CD4-positive, alpha-beta T cell (primary cell): ENCODE results near the gene MEG3. TPM values are rescaled to one million over a fixed set of nuclear protein-coding genes. Genes with fewer than 3 reads are reported as not detected.

Experiments used
- ATAC-seq: fragments of 200-7000 bp; cut with Tn5 transposase; one replicate; pipeline ENCODE4 v1.10.0; 2022; ENCODE audit warnings: mild to moderate bottlenecking; ENCODE audit not compliant: poor library complexity
- CTCF ChIA-PET: fragments of 350-600 bp; sonication (Branson Sonifier 250); formaldehyde crosslinking; loops from one replicate; lab custom pipeline; 2021; ENCODE audit warnings: antibody characterized with exemption, inconsistent platforms; lab: Charles Lee
- POLR2A ChIA-PET: fragments of 350-600 bp; sonication (Branson Sonifier 250); formaldehyde crosslinking; loops from one replicate; lab custom pipeline; 2021; ENCODE audit warnings: antibody characterized with exemption, inconsistent platforms; lab: Charles Lee
- DNase-seq, 14 experiments: peaks; one replicate each; pipeline ENCODE4 v3.0.0-alpha.2; 2013 to 2020; ENCODE audit warnings: mixed read lengths in 2 of 14
- H3K27ac ChIP-seq, 2 donors: one replicate each; pipeline versions ENCODE4 v1.5.1 to v1.7.0; 2013; ENCODE audit warnings: low read length in 2 of 2, low read depth in 1 of 2, mild to moderate bottlenecking in 1 of 2
- H3K27me3 ChIP-seq, 2 experiments: 1 replicate in 1 of 2; 2 replicates in 1 of 2; pipeline versions ENCODE4 v1.6.1 to v1.7.0; 2013; ENCODE audit warnings: low read length in 2 of 2, control low read depth in 1 of 2, mild to moderate bottlenecking in 1 of 2, moderate library complexity in 1 of 2; ENCODE audit not compliant: insufficient read depth in 2 of 2, control insufficient read depth in 1 of 2
- H3K36me3 ChIP-seq: one replicate; pipeline ENCODE4 v1.6.1; 2013; ENCODE audit warnings: low read length, control low read depth; ENCODE audit not compliant: insufficient read depth
- H3K4me1 ChIP-seq: one replicate; pipeline ENCODE4 v1.6.1; 2013; ENCODE audit warnings: low read length, control low read depth; ENCODE audit not compliant: insufficient read depth
- H3K4me3 ChIP-seq: one replicate; pipeline ENCODE4 v1.5.1; 2013; ENCODE audit warnings: mild to moderate bottlenecking, low read length, moderate library complexity
- H3K9me3 ChIP-seq, 2 experiments: 1 replicate in 1 of 2; 2 replicates in 1 of 2; pipeline versions ENCODE4 v1.6.1 to v1.7.0; 2013; ENCODE audit warnings: low read length in 2 of 2, mild to moderate bottlenecking in 2 of 2, control low read depth in 1 of 2, moderate library complexity in 1 of 2; ENCODE audit not compliant: control insufficient read depth in 1 of 2, insufficient read depth in 1 of 2
- H3K27ac Mint-ChIP-seq: one replicate; pipeline ENCODE4 v1.8.0; 2020; ENCODE audit warnings: mixed read lengths
- H3K27me3 Mint-ChIP-seq: one replicate; pipeline ENCODE4 v1.8.0; 2021; ENCODE audit warnings: mixed read lengths
- H3K36me3 Mint-ChIP-seq: one replicate; pipeline ENCODE4 v1.8.0; 2021; ENCODE audit warnings: low read depth, mixed read lengths
- H3K4me1 Mint-ChIP-seq: one replicate; pipeline ENCODE4 v1.8.0; 2021; ENCODE audit warnings: low read depth, mixed read lengths
- H3K4me3 Mint-ChIP-seq: one replicate; pipeline ENCODE4 v1.8.0; 2020; ENCODE audit warnings: mild to moderate bottlenecking, mixed read lengths
- H3K9me3 Mint-ChIP-seq: one replicate; pipeline ENCODE4 v1.8.0; 2020; ENCODE audit warnings: mixed read lengths
- intact Hi-C, 2 experiments: fragments of 100-400 bp; cut with DNase I in 1 of 2; cut with micrococcal nuclease in 1 of 2; formaldehyde crosslinking; loops; one replicate each; pipeline versions ENCODE4 v1.15.1 to v1.9.0; 2023 to 2025; cut with DNase I, micrococcal nuclease
- total RNA-seq, 174 experiments: library from RNA in 2 of 174; stranded (reverse) in 2 of 174; gene quantifications; one replicate each; pipeline ENCODE4 v1.2.3 and lab custom pipeline; 2021 to 2026
- TF ChIP-seq, protein P1 (sequence below): fragments of 200-600 bp; IDR thresholded peaks from one replicate; pipeline ENCODE4 v1.8.0; 2022; ENCODE audit warnings: antibody characterized with exemption, mild to moderate bottlenecking

The MEG3 gene
- total RNA-seq, 2 experiments from 2014 or later: not detected

DNA sequence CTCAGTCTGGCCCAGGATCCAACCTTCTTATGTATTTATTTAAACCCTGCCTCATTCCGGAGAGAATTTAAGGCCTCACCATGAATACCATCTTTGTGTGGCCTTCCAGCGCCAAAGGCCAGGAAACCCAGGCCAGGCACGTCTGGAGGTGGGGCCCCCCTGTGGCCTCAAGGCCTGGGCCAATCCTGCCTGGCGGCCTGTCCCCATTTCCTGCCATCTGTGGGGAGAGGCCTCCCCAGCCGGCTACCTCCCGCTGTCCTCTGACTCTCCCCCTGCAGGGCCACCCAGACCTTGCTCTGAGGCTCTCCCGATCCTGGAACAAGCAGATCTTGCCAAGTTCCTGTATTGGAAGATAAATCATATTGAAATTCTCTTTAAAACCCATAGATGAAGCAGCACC, 37.4 kb upstream of the MEG3 start:
- ChIA-PET POLR2A (no interaction called here), CTCF (no interaction called here)
- no peak overlapping the region for H3K4me3 ChIP-seq
- H3K27me3 ChIP-seq: peaks cover 0 to 9% of the 10 kb centered on the region in 2 experiments
- Mint-ChIP-seq H3K36me3 (no peaks in the 10 kb centered on the region), H3K4me3 (no peak overlapping the region), H3K27ac (no peak overlapping the region), H3K4me1 (no peaks in the 10 kb centered on the region), H3K27me3 (peaks cover 17% of the 10 kb centered on the region), H3K9me3 (no peaks in the 10 kb centered on the region)
- ATAC-seq: no peak
- no peak for DNase-seq
- H3K36me3 ChIP-seq: no peaks in the 10 kb centered on the region
- TF ChIP-seq, protein P1, sequence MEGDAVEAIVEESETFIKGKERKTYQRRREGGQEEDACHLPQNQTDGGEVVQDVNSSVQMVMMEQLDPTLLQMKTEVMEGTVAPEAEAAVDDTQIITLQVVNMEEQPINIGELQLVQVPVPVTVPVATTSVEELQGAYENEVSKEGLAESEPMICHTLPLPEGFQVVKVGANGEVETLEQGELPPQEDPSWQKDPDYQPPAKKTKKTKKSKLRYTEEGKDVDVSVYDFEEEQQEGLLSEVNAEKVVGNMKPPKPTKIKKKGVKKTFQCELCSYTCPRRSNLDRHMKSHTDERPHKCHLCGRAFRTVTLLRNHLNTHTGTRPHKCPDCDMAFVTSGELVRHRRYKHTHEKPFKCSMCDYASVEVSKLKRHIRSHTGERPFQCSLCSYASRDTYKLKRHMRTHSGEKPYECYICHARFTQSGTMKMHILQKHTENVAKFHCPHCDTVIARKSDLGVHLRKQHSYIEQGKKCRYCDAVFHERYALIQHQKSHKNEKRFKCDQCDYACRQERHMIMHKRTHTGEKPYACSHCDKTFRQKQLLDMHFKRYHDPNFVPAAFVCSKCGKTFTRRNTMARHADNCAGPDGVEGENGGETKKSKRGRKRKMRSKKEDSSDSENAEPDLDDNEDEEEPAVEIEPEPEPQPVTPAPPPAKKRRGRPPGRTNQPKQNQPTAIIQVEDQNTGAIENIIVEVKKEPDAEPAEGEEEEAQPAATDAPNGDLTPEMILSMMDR: no peak
- intact Hi-C loops: no loop called here
- H3K9me3 ChIP-seq: no peaks in the 10 kb centered on the region
- H3K4me1 ChIP-seq: no peaks in the 10 kb centered on the region
- no peak overlapping the region for H3K27ac ChIP-seq

GRCh38 chr14:100788942-100789341, 37.0 kb upstream of the MEG3 start:
- H3K27me3 ChIP-seq: peaks cover 0 to 9% of the 10 kb centered on the region in 2 experiments

GRCh38 chr14:100789460-100790417, 36.2 kb upstream of the MEG3 start:
- peaks cover 0 to 9% of the 10 kb centered on the region in 2 experiments for H3K27me3 ChIP-seq
- ATAC-seq (no peak), DNase-seq (no peak)
- no peaks in the 10 kb centered on the region for H3K4me1 ChIP-seq
- H3K4me3 ChIP-seq: no peak overlapping the region
- TF ChIP-seq, protein P1: no peak
- ChIA-PET CTCF (no interaction called here), POLR2A (no interaction called here)
- H3K27ac ChIP-seq: no peak overlapping the region
- H3K27ac Mint-ChIP-seq: no peak overlapping the region
- peaks cover 23% of the 10 kb centered on the region for H3K27me3 Mint-ChIP-seq
- intact Hi-C loops: no loop called here
- no peaks in the 10 kb centered on the region for H3K9me3 Mint-ChIP-seq
- H3K36me3 ChIP-seq: no peaks in the 10 kb centered on the region
- no peak overlapping the region for H3K4me3 Mint-ChIP-seq
- no peaks in the 10 kb centered on the region for H3K36me3 Mint-ChIP-seq
- H3K9me3 ChIP-seq: no peaks in the 10 kb centered on the region
- H3K4me1 Mint-ChIP-seq: no peaks in the 10 kb centered on the region

More at GRCh38 chr14:100788942-100789341, 37.0 kb upstream of the MEG3 start:
- intact Hi-C loops: no loop called here
- Mint-ChIP-seq H3K9me3 (no peaks in the 10 kb centered on the region), H3K4me3 (no peak overlapping the region), H3K27ac (no peak overlapping the region), H3K27me3 (peaks cover 19% of the 10 kb centered on the region), H3K36me3 (no peaks in the 10 kb centered on the region), H3K4me1 (no peaks in the 10 kb centered on the region)
- no peak overlapping the region for H3K4me3 ChIP-seq
- H3K27ac ChIP-seq: no peak overlapping the region
- ChIA-PET CTCF (no interaction called here), POLR2A (no interaction called here)
- ATAC-seq: no peak
- no peaks in the 10 kb centered on the region for H3K9me3 ChIP-seq
- no peaks in the 10 kb centered on the region for H3K4me1 ChIP-seq
- no peak for DNase-seq
- H3K36me3 ChIP-seq: no peaks in the 10 kb centered on the region
- TF ChIP-seq, protein P1: no peak
